HG02885 (cell line): ENCODE measurements around the gene RBMS3.

Source experiments
- ATAC-seq: cut with Tn5 transposase; IDR thresholded peaks from one replicate; pipeline ENCODE4 v1.9.1; 2021; ENCODE audit warnings: mild to moderate bottlenecking; ENCODE audit not compliant: unreplicated experiment, poor library complexity

The RBMS3 gene

DNA sequence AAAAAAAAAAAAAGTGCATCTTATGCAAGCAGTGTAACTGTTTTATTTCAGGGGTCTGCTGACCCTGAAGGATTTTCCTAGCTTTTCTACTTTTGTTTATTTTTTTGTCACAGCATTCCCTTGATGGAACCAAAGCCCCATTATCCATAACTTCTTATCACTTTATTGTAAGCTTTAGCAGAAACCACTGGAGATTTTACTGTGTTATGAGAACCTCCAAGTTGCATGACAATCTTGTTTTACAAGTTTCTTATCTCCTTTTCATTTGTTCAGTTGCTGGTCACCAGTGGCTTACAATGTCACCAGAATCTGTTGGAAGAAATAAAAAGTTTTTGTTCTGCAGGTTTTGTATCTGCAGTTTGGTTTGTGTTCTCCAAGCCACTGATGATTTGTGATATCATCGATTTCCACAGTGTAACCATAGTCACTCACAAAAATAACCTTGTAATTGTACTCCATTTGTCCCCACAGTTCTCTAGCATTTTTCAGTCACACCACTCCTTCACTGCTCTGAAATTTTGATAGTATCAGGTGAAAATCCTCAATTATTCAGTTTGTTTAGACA lies 660.0 kb downstream of the RBMS3 start:
- ATAC-seq, result no peak

DNA sequence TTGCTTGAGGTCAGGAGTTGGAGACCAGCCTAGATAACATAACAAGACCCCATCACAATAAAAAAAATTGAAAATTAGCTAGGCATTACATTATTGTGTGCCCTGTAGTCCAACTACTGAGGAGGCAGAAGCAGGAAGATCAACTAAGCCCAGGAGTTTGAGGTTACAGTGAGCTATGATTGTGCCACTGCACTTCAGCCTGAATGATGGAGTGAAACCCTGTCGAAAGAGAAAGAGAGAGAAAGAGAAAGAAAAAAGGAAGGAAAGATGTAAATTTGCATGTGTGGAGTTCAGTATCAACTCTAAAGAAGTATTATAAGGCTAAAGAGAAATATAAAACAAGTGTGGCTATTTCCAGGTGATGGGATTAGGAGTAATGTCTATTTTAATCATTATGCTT lies 661.4 kb downstream of the RBMS3 start:
- no peak for ATAC-seq

DNA sequence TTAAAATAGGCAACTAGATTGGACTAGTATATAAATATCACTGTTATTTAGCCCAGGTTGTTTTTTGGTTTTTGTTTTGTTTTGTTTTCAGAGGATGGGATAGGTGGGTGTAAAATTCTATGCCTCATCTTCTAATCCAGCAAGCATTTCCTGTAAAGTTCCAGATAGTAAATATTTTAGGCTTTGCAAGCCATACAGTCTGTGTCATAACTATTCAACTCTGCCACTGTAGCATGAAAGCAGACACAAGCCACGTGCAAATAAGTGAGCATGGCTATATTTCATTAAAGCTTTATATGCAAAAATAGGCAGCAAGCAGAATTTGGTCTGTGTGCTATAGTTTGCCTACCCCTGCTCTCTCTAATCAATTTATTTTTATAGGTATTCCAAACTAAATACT lies 668.3 kb downstream of the RBMS3 start:
- ATAC-seq, result no peak

DNA sequence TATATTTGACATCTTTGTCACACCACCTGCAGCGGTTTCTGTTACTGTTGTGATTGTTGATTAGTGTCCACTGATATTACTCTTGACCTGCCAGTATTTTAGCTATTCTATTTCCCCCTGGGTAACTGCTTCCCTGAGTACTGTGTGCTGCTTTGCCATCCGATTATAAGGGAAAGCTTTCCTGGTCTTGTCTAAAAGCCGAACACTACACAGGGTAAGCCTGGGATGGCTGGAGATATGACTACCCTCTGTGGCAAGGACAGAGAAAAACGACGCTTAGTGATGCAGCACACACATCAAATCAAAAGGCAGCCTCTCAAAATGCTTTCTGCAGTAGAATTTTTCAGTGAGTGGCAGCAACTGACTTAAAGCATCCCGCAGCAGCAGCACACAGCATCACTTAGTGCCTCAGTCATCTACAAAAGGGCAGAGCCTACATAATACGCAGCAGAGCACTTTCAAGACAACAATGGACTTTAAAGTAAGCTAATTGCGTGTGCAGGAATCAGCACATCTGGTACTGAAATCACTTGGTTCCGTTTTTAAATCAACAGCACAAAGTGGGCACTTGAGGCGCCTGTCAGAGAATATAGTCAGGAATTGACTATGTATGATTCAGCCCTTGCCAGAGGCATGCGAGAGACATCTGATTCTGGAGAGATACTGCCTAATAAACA lies 669.2 kb downstream of the RBMS3 start:
- ATAC-seq, result no peak

DNA sequence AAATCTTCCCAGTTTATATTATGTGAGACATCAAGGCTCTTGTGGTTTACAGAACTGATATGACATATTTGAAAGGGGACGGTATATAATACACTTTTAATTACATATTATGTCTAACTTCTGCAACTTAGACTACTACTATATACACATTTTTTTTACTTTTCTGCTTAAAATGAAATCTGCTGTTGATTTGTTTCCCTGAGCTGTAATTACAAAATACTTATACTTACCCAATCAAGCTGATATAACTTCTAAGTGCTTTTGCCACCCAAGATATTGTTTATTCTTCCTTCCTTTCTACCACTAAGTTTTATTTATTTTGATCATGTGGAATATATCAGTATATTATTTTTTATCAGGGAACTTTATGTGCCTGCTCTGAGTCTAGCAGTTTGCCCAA lies 671.6 kb downstream of the RBMS3 start:
- ATAC-seq, result no peak

DNA sequence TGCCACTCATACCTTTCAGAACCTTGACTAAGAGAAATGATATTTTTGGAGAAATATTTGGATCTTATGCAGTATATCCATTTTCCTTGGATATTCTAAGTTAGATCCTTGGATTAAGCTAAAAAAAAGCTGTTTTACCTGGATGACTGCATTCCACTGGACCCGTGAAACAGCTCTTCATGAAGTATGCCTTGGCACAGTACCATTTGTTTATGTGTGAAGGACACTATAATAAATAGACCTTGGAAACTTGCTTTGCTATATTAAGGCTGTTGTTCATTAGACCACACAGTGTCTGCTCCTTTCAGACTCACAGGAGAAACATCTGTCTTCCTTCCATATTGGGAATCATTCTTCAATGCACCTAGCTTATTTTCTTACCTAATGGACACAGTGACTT lies 674.5 kb downstream of the RBMS3 start:
- ATAC-seq, result no peak

DNA sequence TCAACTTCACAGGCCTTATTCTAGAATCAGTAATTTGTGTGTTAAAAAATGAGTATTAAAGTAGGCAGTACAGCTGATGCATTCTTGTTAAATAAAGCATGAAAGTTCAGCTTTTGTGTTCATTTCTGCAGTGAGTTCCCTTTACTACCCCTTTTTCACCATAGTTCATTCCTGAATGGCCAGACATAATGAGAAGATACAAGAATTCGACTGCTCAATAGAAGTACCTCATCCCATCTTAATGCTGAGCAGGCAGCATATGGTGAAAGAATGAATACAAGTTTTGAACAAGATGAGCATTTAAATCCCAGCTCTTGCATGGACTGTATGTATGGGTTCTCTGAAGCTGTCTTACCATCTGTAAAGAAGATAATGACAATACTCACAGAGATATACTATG lies 677.9 kb downstream of the RBMS3 start:
- ATAC-seq, result no peak

DNA sequence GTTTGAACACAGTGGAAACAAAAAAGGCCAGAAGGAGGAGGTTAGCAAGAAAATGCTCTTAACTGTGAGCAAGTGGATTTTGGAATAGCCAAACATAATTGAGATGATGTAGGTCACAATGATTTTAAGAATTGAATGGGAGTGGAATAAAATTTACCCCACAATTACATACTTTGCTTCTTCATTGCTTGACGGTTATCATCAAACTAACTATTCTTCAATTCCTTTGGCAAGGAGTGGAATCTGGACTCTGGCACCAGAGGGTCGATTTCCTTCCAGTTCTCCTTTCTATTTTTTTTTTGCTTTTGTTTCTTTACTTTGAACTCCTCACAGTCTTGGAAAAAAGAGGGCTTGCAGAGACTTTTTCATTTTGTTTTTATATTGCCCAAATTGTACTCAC lies 691.0 kb downstream of the RBMS3 start:
- no peak for ATAC-seq

DNA sequence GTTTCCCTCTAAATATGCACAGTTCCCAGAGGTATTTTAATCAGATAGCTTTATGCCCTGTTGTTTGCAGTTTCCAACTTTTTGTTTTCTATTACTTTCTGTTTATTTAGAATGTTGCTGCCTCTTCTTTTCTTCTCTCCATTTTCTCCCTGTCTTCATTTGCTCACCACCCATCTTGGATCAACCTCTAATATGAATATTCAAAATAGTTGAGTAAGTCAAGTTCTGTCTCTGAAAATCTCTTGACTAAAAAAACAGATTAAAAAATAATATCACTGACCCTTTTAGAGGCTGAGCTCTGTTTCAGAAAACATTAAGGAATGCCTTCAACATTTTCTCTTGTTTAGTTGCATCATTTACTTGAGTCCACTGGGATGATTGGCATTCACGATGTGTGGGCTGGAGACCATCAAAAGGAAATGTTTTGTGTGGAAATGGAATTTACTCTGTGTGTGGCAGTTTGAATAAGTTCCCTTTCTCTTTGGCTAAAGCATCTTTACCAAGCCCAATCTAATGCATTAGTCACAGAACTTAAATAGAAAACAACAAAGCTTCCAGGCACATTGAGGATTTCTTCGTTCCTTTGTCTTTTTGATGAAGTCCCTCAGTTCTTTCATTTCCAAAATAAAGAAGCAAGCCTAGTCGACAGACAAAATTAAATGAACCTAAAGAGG lies 691.6 kb downstream of the RBMS3 start:
- ATAC-seq, result no peak

DNA sequence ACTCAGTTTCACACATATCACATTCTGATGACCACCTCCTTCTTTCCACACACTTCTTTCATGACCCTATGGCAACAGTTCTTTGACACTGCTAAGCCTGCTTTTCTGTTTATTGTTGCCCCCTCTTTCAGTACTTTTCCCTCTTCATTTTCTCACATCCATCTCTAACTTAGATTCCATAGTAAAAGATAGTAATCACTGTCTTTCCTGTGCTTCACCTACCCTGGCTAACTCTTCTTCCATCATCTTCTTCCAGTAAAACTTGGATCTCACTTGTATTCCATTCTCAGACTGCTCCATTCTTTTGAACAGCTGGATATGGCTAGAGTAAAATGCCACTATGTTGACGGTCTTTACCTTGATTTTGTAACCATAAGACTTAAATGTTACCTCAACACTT lies 692.9 kb downstream of the RBMS3 start:
- no peak for ATAC-seq

DNA sequence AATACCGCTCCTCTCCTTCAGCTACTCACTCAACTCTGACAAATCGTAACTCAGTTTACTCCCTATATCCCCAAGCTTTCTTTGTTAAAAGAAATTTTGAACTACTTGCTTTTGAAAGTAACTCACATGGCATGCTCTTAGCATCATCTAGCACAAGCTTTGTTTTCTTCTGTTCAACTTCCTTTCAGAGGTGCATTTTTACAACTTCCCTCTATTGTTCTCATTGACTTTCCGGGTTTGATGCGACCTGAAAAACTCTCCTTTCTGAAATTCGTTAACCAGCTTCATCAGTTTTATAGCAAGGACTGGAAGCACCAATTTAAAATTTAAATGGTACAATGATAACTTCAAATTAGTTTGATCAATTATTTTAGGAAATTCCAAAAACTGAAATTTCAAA lies 696.0 kb downstream of the RBMS3 start:
- no peak for ATAC-seq

DNA sequence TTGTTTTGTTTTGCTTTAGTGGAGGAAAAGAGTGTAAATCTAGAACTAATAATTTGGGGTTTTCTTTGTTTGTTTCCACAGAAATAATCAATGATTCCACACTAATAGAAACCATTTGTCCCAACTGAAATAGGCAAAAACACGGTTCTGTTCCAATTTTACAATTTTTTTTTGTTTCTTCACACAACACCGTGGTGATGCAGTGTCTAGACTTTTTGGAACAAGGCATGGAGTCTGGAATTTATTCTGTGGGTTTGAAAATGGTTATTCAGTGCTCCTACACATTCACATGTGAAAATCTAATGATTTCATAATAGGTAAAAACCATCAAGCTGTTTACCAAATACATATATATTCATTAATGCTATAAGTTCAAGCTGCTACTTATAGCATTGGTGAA lies 696.5 kb downstream of the RBMS3 start:
- ATAC-seq, result no peak

DNA sequence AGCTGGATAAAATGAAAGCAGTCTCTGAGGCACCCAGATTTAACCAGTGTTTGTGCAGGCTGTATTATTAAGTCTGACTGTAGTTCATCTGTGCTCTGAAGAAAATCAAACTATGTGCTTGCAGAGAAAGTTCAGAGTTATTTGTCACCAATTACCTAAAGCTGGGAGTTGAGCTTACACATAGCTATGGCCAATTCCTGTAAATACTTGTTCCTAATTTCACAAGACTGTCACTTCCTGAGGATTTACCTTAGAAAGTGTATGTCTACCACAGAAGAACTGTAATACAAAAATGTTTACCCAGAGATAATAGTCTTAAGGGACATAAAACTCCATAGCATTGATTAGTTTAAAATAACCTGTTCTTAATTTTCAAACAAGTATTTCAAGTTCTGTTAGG lies 697.2 kb downstream of the RBMS3 start:
- ATAC-seq, result no peak

DNA sequence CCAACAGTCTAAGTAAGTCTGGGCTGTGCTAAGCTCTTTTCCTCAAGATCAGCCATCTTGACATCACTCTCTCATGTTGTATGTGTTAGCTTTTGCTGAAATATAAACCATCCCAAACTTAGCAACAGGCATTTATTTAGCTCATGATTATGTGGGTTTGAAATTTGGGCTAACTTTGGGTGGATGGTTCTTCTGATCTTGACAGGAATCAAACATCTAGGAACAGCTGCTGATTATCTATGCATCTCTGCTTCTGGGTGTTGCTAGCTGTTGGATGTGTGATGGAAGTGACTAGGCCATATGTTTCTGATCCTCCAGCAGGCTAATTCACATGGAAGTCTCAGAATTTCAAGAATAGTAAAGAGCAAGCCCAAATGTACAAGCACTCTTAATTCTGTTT lies 710.3 kb downstream of the RBMS3 start:
- no peak for ATAC-seq

DNA sequence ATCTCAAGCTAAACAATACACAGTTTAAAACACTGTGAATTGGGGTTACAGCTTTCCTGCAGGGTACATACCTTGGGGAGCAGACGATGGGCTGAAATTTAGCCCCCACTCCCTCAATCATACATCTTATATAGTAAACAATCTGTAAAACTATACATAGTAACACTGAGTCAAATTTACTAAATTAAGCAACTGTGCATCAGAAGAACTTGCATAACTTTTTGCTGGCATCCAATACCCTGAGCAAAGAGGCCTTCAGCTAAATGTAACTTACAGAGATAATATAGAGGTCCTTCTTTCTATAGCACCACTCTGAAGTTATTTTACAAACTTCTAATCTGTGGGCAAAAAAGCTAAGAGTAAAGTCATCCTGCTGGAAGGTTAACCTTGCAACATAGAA lies 721.9 kb downstream of the RBMS3 start:
- ATAC-seq, result no peak

DNA sequence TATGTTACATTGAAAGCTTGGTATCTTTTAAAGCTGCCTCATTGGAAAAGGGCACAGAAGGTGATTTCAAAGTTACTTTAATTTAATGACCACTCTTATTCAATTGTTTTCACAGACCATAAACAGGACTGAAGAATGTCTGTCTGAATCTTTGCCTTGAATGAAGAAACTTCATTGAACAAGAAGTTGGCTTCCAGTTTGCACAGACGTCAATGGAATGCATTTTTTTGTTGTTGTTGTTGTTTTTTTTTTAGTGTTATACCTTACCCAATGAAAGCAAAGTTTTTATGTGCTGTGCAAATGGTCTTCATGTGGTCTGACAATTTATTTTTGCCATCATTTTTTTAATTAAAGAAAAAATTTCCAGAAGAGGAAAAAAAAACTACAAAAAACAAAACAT lies 722.9 kb downstream of the RBMS3 start:
- ATAC-seq, result no peak

DNA sequence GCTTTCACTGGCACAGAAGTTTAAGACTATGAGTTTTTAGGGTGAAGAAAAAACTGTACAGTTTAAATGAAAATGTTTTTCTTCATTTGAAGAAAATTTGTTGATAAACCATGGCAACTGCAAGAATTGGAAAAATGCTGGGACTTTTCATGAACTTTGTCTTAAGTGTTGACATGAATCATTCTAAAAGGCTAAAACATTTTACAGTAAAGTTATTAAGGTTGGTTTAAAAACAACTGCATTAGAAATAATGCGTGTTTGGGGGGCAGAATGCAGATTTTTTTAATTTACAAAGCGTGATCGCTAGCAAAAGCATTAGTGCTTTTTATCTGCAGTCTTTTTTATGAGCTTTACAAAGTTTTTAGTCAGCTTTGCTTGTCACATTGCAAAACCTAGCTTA lies 723.6 kb downstream of the RBMS3 start:
- ATAC-seq, result no peak

DNA sequence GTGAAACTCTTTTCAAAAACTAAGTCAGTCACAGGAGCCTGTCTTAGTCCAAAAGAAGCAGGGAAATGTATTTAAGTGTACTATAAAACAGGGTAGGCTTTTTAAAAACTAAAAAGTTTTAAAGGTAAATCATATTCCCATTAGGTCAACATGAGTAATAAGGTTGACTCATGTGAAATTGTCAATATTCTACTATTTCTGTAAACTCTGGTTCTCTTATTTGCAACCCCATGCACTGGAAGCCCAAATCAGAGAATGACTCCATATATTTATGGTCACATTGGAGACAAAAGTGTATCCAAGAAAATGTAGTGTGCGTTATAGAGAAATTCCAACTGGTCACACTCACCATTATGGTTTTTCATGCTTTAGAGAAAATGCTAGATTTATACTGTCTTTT lies 725.2 kb downstream of the RBMS3 start:
- no peak for ATAC-seq

DNA sequence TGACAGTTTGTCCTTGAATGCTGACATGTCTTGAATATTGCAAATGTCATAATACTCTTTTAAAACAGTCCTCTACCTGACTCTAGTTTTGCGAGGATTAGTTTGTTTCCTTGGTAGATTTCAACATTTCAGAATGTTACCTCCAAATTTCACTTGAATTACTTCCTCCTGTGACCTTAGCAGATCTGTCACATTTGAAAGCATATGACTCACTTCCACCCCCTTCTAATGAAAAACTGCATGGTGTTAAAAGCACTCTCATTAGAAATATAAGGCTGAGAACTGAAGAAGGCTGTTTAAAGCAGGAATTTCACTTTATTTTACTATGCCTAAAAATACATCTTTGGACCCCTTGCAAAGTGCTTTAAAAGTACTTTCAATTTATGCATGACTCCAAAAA lies 726.8 kb downstream of the RBMS3 start:
- ATAC-seq, result no peak

DNA sequence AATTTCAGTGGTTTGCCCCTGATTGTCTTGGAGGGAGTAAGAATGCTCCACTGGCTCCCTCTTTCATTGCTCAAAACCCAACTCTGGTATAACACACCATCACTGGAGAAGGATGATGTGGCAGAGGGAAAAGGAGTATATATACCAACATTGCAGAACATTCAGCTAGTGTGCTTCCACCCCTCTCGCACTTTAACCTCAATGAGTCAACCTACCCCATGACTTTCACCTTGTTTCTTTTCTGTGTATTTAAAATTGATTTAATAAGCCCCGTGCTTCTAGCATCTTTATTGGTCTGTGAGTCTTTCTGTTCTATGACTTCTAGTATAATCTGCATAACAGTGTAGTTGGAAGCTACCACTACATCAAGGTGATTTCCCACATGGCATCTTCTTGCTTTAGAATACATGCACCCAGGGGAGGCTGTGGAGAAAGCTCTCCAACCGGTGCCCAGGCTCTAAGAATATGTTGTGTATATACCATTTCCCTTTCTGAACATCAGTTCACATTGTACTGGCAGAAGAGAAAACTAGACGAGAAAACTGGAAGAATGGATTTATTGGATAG lies 730.4 kb downstream of the RBMS3 start:
- ATAC-seq, result no peak

DNA sequence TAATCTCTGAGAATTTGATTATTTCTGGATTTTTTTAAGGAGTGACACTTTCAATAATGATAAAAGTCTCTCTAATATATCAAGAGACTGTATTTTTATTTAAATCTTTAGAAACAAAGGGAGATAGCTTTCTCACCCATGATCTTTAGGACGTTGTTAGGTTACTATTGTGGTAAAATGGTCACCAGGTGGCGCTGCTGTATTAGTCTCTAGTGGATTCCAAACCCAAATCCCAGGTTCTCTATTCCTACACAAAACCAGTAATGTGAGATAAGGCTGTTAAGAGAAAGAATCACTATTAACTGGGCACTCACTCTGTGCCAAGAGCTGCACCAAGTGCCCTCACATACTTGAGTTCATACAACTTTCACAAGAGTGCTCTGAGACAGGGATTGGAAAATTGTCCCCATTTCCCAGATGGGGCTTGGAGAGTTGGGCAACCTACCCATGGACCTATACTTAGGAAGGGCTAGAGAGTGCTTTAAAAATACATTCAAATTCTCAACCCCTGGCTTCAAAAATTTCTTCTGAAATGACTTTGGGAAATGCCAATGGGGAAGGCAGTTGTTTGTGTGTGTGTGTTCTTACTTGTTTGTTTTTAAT lies 732.2 kb downstream of the RBMS3 start:
- no peak for ATAC-seq
